GM19324 (cell line): Measurements from ENCODE around the gene PTPRD.

Source experiments
- ATAC-seq: cut with Tn5 transposase; IDR thresholded peaks from one replicate; pipeline ENCODE4 v1.9.1; 2021; ENCODE audit warnings: mild to moderate bottlenecking, moderate library complexity; ENCODE audit not compliant: unreplicated experiment, low FRiP score

Gene PTPRD

DNA sequence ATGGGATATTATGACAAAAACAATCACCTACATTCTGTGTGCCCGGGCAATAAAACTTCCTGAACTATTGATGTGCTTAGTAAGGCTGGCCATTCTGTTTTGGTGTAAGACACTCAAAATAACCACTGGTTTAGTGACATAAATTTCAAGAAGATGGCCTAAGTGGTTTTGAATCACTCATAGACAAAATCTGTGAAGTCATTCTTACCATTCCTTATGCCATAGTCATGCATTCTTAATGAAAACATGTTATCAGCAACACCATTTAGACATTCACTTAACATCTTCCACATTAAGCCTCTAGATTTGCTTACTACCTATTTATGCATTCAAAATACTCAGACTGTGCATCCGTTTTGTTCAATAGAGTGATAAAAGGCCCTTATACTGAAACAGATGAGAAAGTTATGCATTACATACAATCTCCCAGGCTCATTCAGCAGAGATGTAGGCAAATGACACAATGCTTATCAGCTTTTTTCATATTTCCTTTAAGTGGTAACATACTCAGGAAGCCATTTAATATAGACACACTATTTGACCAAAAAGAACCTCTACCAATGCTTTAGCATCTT, 1964.4 kb downstream of the PTPRD start:
- no peak for ATAC-seq

GRCh38 chr9:8647824-8648223, 1965.0 kb downstream of the PTPRD start:
- ATAC-seq, result no peak

DNA sequence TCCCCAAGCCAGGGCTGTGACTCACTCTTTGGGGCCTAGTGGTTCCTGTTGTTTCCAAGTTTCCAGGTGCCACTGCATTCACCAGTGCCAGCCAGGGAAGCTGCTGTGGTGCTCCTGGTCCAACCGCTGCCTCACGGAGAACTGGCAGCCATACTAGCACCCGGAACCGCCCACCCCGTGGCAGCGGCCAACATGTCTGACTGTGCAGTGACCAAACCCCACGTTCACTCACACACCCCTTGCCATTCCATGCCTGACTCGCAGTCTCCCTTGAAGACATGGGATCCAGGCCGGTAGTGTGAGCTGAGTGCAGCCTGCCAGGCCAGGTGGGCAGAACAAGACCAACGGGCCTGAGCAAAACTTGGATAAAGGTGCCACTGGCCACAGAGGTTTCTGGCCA, 1968.2 kb downstream of the PTPRD start:
- ATAC-seq, result no peak

DNA sequence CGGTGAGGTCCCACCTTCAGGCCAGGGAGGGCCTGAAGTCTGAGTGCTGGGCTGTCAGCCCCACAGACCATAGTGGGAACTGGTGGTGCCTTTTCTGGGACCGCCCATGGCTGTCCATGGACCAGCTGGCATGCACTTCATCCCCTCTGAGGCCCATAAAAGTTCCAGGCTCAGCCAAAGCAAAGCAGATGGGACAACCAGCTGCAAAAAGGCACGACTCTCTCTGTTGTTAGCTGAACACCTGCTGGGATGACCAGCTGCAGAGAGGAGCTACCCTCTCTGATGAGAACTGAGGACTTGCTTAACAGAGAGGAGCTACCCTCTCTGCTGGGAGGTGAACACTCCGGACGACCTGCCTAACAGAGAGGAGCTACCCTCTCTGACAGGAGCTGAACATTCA, 1968.9 kb downstream of the PTPRD start:
- ATAC-seq, result no peak

DNA sequence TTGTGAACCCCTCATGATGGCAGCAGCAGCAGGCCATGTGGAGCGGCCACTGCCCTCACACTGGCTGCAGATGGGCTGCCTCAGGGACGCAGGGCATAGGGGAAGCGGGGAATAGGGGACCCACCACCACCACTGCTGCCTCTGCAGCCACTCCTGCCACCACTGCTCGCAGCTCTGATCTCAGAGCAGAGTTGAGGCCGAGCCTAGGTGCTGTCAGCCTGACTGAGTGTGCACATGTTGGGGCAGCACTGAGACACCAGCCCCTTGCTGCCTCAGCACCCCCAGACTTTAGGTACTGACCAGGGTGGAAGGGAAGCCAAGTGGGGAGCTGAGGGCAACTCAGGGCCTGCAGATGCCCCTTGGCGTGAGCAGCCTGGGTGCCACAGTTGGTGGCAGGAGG, 1969.3 kb downstream of the PTPRD start:
- no peak for ATAC-seq

GRCh38 chr9:8640761-8641160, 1972.0 kb downstream of the PTPRD start:
- no peak for ATAC-seq

DNA sequence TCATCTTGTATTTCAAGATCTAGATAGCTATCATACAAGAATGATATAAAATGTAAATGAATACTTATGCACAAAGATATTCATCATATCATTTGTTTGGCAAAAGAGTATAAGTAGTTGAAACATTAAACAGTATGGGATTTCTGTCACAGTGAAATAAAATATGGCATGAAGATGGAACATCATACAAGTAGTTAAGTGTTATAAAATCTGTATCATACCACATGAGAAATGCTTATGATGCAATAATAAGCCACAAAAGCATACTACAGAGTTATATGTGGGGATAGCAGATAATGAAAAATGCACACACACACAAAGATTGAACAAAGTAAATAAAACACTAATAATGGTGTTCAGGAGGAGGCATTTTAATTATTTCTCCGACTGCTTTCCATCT, 1975.2 kb downstream of the PTPRD start:
- ATAC-seq, result no peak

GRCh38 chr9:8633784-8634183, 1979.0 kb downstream of the PTPRD start:
- ATAC-seq, result no peak

GRCh38 chr9:8632493-8632892, 1980.3 kb downstream of the PTPRD start:
- ATAC-seq, result no peak

DNA sequence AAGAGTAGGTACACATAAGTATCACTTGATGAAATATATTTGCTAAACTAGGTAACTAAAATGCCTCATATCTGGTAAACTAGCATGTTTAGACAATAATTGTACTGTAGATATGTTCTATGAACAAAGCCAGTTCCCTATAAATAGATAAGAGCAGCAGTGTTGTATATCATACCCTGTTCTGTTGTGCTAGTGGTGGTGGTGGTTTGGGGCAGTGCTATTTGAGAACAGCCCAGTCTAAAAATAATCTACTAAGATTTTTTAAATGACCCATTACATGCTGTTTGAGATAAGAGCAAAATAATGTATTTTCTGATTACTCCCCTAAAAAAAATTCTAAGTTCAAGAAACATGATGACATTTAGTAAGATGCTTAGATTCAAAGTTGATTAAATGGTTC, 1984.0 kb downstream of the PTPRD start:
- no peak for ATAC-seq

GRCh38 chr9:8627976-8628679, 1984.7 kb downstream of the PTPRD start:
- no peak for ATAC-seq

GRCh38 chr9:8622871-8623270, 1989.9 kb downstream of the PTPRD start:
- no peak for ATAC-seq

GRCh38 chr9:8622222-8622802, 1990.5 kb downstream of the PTPRD start:
- no peak for ATAC-seq

GRCh38 chr9:8621416-8621815, 1991.4 kb downstream of the PTPRD start:
- ATAC-seq, result no peak

DNA sequence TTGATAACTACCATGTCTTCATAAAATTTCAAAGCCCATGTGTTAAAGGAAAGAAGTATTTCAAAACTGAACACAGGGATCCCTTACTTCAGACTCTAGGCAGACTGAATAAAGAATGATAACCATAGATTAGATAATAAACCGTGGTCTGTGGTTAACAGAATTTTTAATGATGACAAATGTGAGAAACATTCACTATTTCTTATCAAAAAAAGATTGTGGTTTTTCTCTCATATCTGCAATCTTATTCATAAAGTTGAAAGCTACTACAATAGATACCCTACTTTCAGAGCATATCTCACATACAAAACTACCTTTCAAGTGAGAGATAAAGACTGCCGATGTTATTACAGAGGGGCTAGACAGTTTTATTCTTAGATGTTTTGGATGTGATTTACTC, 1996.4 kb downstream of the PTPRD start:
- ATAC-seq, result no peak

DNA sequence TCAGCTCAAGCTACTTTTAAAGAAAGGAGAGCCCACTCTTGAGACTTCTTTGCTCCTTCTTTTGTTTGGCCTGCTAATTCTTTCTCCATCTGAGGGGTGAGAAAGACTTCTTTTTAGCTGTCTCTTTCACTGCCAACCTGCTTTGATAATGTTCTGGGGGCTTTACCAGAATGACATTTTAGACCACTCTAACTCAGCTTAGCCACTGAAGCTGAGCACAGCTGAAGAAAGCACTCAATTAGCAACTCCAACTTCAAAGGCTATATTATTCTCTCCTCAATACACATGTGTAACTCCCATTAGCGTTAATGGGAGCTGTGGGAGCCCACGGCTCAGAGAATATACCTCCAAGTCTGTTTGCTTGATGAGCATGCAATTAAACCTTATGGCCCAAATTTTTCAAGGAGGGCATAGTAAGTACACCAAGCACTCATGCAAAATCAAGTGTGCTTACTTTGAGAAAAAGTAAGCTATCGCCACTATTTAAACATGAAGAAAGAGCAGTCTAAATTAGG, 1997.8 kb downstream of the PTPRD start:
- no peak for ATAC-seq

DNA sequence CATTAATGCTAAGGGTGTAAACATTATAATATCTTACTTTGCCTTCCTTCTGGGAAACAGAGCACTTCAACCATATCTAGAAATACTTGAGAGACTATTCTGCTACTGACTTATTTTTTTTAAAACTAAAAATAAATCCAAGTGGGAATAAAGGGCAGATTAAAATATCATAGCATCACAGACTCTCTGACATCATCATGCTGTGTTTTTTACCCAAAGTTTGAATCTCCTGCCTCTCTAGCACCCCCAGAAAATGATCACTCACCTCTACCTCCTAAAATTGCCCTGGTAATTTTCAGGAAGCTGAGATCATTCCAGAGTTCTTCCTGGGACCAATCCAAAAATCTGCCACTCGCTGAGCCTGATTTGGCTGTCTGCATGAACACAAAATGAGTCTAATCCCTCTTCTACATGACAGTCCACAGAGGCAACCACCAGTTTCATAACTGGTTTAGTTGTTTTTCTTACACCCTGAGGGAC, 1999.4 kb downstream of the PTPRD start:
- no peak for ATAC-seq

DNA sequence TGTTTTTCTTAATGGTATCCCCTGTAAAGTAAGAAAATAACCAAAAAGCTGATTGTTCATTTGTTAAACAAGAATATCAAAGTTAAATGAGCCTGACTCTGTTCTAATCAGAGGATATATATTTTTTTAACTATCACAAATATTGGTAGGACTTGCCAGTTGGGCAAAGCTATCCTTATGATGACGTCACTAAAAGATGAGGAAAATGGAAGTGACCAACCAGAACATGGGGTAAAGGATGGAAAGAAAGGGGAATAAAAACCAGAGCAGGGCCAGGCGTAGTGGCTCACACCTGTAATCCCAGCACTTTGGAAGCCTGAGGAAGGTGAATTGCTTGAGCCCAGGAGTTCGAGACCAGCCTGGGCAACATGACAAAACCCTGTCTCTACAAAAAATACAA, 2001.6 kb downstream of the PTPRD start:
- ATAC-seq, result no peak

GRCh38 chr9:8610256-8610655, 2002.5 kb downstream of the PTPRD start:
- no peak for ATAC-seq

DNA sequence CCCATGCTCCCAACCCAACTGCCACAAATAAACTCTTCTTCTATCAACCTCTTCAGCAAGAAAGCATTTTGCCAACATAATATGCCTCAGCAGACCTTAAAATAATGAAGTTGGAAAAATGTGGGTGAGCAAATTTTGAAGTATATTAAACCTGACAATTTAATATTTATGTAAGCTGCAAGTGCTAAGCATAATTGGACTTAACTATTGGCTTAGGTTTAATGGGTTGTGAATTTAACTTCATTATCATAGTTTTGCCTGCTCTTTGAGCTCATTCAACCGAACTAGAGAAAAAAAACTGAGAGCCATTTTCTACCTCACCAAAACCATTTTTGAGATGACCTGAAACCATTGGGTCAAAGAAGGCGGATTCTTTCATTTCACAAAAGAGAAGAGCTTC, 2007.7 kb downstream of the PTPRD start:
- ATAC-seq, result no peak

- no peak for ATAC-seq
Observed at GRCh38 chr9:8604201-8604600, 2008.6 kb downstream of the PTPRD start.
